Calu3 (cell line): ENCODE data around the gene LBR. TPM values are rescaled to one million over a fixed set of nuclear protein-coding genes. Genes with fewer than 3 reads are reported as not detected.

Experiments
- BruUV-seq: library from RNA; stranded (reverse); fragments of 400-500 nt; replicated peaks from 2 replicates; lab custom pipeline; 2021; lab: Mats Ljungman, UMichigan
- CTCF ChIA-PET: fragments of 300-600 bp; sonication (Branson Sonifier 250); formaldehyde crosslinking; loops from one replicate; lab custom pipeline; 2022; ENCODE audit warnings: antibody characterized with exemption; lab: Charles Lee
- DNase-seq: peaks from one replicate; pipeline ENCODE4 v3.0.0; 2022
- H3K27ac Mint-ChIP-seq: one replicate; pipeline ENCODE4 v1.8.0; 2022; ENCODE audit warnings: mixed read lengths; ENCODE audit not compliant: unreplicated experiment
- H3K27me3 Mint-ChIP-seq: one replicate; pipeline ENCODE4 v1.8.0; 2022; ENCODE audit warnings: mixed read lengths; ENCODE audit not compliant: unreplicated experiment
- H3K36me3 Mint-ChIP-seq: one replicate; pipeline ENCODE4 v1.8.0; 2022; ENCODE audit warnings: mild to moderate bottlenecking, moderate library complexity, mixed read lengths; ENCODE audit not compliant: insufficient read depth, unreplicated experiment
- H3K4me1 Mint-ChIP-seq: one replicate; pipeline ENCODE4 v1.8.0; 2022; ENCODE audit warnings: mild to moderate bottlenecking, low read depth, mixed read lengths; ENCODE audit not compliant: unreplicated experiment
- H3K4me3 Mint-ChIP-seq: one replicate; pipeline ENCODE4 v1.8.0; 2022; ENCODE audit warnings: mild to moderate bottlenecking, low read depth, moderate library complexity, mixed read lengths; ENCODE audit not compliant: unreplicated experiment
- H3K9me3 Mint-ChIP-seq: one replicate; pipeline ENCODE4 v1.8.0; 2022; ENCODE audit warnings: low read depth, mixed read lengths; ENCODE audit not compliant: unreplicated experiment
- CTCF ChIP-seq: fragments of 200-600 bp; IDR thresholded peaks from one replicate; pipeline ENCODE4 v1.8.0; 2022; ENCODE audit warnings: antibody characterized with exemption; ENCODE audit not compliant: unreplicated experiment
- intact Hi-C: fragments of 100-400 bp; cut with micrococcal nuclease; formaldehyde crosslinking; loops from one replicate; pipeline ENCODE4 v1.10.0; 2022; ENCODE audit not compliant: unreplicated experiment
- total RNA-seq: library from RNA; stranded (reverse); gene quantifications from 2 replicates; pipeline ENCODE4 v1.2.3, GENCODE V29; 2022

The LBR gene
- total RNA-seq, 1 experiment from 2014 or later = 183 TPM

- Mint-ChIP-seq H3K9me3 (no peaks in the 10 kb centered on the region), H3K4me1 (peaks cover 10% of the 10 kb centered on the region), H3K4me3 (no peak overlapping the region), H3K36me3 (peaks cover 6% of the 10 kb centered on the region), H3K27ac (no peak overlapping the region), H3K27me3 (no peaks in the 10 kb centered on the region)
- no peak for DNase-seq
- CTCF ChIA-PET = interaction anchor here (0.7 to 1.5 kb wide), 2 partner anchors 17 to 496 kb away, joined by 3 to 4 read pairs; no protein-coding TSS in a partner anchor
- BruUV-seq = no TSS peak
- intact Hi-C loops = no loop called here
- no peak for TF ChIP-seq CTCF
Observed at GRCh38 chr1:225471453-225472301, 43.8 kb upstream of the LBR start.

- BruUV-seq = no TSS peak
- no peak overlapping the region for H3K27ac Mint-ChIP-seq
- no peak for DNase-seq
- peaks cover 11% of the 10 kb centered on the region for H3K4me1 Mint-ChIP-seq
- H3K4me3 Mint-ChIP-seq = no peak overlapping the region
- peaks cover 6% of the 10 kb centered on the region for H3K36me3 Mint-ChIP-seq
- no peak for TF ChIP-seq CTCF
- no peaks in the 10 kb centered on the region for H3K27me3 Mint-ChIP-seq
- no peaks in the 10 kb centered on the region for H3K9me3 Mint-ChIP-seq
- intact Hi-C loops = no loop called here
- CTCF ChIA-PET = interaction anchor here (0.7 to 1.5 kb wide), 2 partner anchors 16 to 496 kb away, joined by 3 to 4 read pairs; no protein-coding TSS in a partner anchor
Observed at GRCh38 chr1:225471109-225471452, 43.2 kb upstream of the LBR start.

- no peak for TF ChIP-seq CTCF
- Mint-ChIP-seq H3K36me3 (peaks cover 6% of the 10 kb centered on the region), H3K27me3 (no peaks in the 10 kb centered on the region), H3K4me3 (no peak overlapping the region), H3K9me3 (no peaks in the 10 kb centered on the region), H3K27ac (no peak overlapping the region), H3K4me1 (peaks cover 17% of the 10 kb centered on the region)
- no TSS peak for BruUV-seq
- CTCF ChIA-PET = interaction anchor here (0.6 to 0.7 kb wide), 2 partner anchors 11 to 497 kb away, joined by 3 to 4 read pairs; no protein-coding TSS in a partner anchor
- intact Hi-C loops = no loop called here
- no peak for DNase-seq
Observed at GRCh38 chr1:225470211-225471108, 42.6 kb upstream of the LBR start.

GRCh38 chr1:225469051-225469450 is 41.2 kb upstream of the LBR start:
- CTCF ChIA-PET = no interaction called here
- intact Hi-C loops = no loop called here
- BruUV-seq = no TSS peak
- Mint-ChIP-seq H3K27me3 (no peaks in the 10 kb centered on the region), H3K27ac (no peak overlapping the region), H3K9me3 (no peaks in the 10 kb centered on the region), H3K36me3 (peaks cover 2% of the 10 kb centered on the region), H3K4me1 (peaks cover 17% of the 10 kb centered on the region), H3K4me3 (no peak overlapping the region)
- TF ChIP-seq CTCF = no peak
- no peak for DNase-seq
